Progenitor cell of endocrine pancreas (in vitro differentiated cells): ENCODE data around the gene SH3GL1. TPM values are rescaled to one million over a fixed set of nuclear protein-coding genes. Genes with fewer than 3 reads are reported as not detected.

Experiments used
- DNase-seq: peaks from one replicate; pipeline ENCODE4 v3.0.0; 2021; ENCODE audit warnings: low spot score; ENCODE audit not compliant: unreplicated experiment
- H3K27ac Mint-ChIP-seq: 2 replicates; pipeline ENCODE4 v1.8.0; 2021; ENCODE audit warnings: mild to moderate bottlenecking, moderate library complexity, mixed read lengths
- H3K27me3 Mint-ChIP-seq: 2 replicates; pipeline ENCODE4 v1.8.0; 2021; ENCODE audit warnings: mixed read lengths
- H3K36me3 Mint-ChIP-seq: 2 replicates; pipeline ENCODE4 v1.8.0; 2022; ENCODE audit warnings: mixed read lengths; ENCODE audit not compliant: insufficient read depth
- H3K4me1 Mint-ChIP-seq: 2 replicates; pipeline ENCODE4 v1.8.0; 2021; ENCODE audit warnings: low read depth, mixed read lengths
- H3K4me3 Mint-ChIP-seq: 2 replicates; pipeline ENCODE4 v1.8.0; 2021; ENCODE audit warnings: low read depth, mild to moderate bottlenecking, moderate library complexity, mixed read lengths
- H3K9me3 Mint-ChIP-seq: 2 replicates; pipeline ENCODE4 v1.8.0; 2021; ENCODE audit warnings: low read depth, mixed read lengths
- CTCF ChIP-seq: fragments of 200-600 bp; sonication (generic); IDR thresholded peaks from one replicate; pipeline ENCODE4 v1.5.0; 2021; ENCODE audit warnings: antibody characterized with exemption, mild to moderate bottlenecking; ENCODE audit not compliant: unreplicated experiment
- total RNA-seq: library from RNA; stranded (reverse); gene quantifications from 2 replicates; pipeline ENCODE4 v1.2.1, GENCODE V29; 2021

SH3GL1 gene
- total RNA-seq, 1 donor from 2014 or later = 55.6 TPM

GRCh38 chr19:4380254-4380727 lies 20.1 kb downstream of the SH3GL1 start:
- no peaks in the 10 kb centered on the region for H3K27me3 Mint-ChIP-seq

GRCh38 chr19:4379383-4380253 lies 20.7 kb downstream of the SH3GL1 start:
- peak overlapping the region; percentile 34 for H3K27ac Mint-ChIP-seq
- TF ChIP-seq CTCF = no peak
- H3K9me3 Mint-ChIP-seq = no peaks in the 10 kb centered on the region
- H3K36me3 Mint-ChIP-seq = peaks cover 2% of the 10 kb centered on the region
- H3K4me3 Mint-ChIP-seq = no peak overlapping the region
- H3K27me3 Mint-ChIP-seq = no peaks in the 10 kb centered on the region
- no peak for DNase-seq
- H3K4me1 Mint-ChIP-seq = peaks cover 19% of the 10 kb centered on the region

More at GRCh38 chr19:4380254-4380727, 20.1 kb downstream of the SH3GL1 start:
- Mint-ChIP-seq H3K4me1 (peaks cover 16% of the 10 kb centered on the region), H3K4me3 (no peak overlapping the region), H3K36me3 (peaks cover 2% of the 10 kb centered on the region), H3K9me3 (no peaks in the 10 kb centered on the region), H3K27ac (peak overlapping the region; percentile 24)
- no peak for DNase-seq
- no peak for TF ChIP-seq CTCF

- Mint-ChIP-seq H3K9me3 (no peaks in the 10 kb centered on the region), H3K4me3 (no peak overlapping the region), H3K27ac (no peak overlapping the region), H3K36me3 (peaks cover 2% of the 10 kb centered on the region), H3K27me3 (no peaks in the 10 kb centered on the region), H3K4me1 (peaks cover 20% of the 10 kb centered on the region)
- TF ChIP-seq CTCF = no peak
- DNase-seq = no peak
These were observed 21.5 kb downstream of the SH3GL1 start for GRCh38 chr19:4378886-4379285.

GRCh38 chr19:4376991-4377781 lies 23.2 kb downstream of the SH3GL1 start:
- H3K4me3 Mint-ChIP-seq = peak overlapping the region; percentile 31
- H3K4me1 Mint-ChIP-seq = peaks cover 22% of the 10 kb centered on the region
- H3K27me3 Mint-ChIP-seq = no peaks in the 10 kb centered on the region
- H3K9me3 Mint-ChIP-seq = no peaks in the 10 kb centered on the region
- no peak for DNase-seq
- TF ChIP-seq CTCF = no peak
- peak overlapping the region; percentile 43 for H3K27ac Mint-ChIP-seq
- peaks cover 2% of the 10 kb centered on the region for H3K36me3 Mint-ChIP-seq

- Mint-ChIP-seq H3K9me3 (no peaks in the 10 kb centered on the region), H3K27me3 (no peaks in the 10 kb centered on the region), H3K27ac (peak overlapping the region; percentile 97), H3K36me3 (peaks cover 2% of the 10 kb centered on the region), H3K4me1 (peaks cover 22% of the 10 kb centered on the region), H3K4me3 (peak overlapping the region; percentile 31)
- no peak for TF ChIP-seq CTCF
- DNase-seq = no peak
These were observed 23.7 kb downstream of the SH3GL1 start for GRCh38 chr19:4376671-4376990.
